ENCODE measurements around the gene ANKRD31.

DNA sequence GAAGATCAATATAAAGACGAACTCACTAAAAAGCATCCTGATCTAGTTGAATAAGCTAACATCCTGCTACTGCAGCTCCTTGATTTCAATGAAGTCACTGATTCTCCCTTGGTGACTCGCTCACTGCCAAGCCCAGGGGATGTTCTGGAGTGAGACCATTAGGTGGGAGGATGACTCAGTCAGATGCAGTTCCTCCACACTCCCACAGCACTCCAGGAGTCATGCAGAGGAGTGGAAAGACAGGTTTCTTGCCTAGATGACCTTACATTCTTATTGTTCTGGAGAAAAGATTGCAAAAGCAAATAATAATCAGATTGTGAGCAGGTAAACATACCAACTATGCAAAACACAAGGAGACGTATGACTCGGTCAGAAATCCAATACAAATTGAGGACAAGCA lies 199.6 kb downstream of the ANKRD31 start:
- TF ChIP-seq POLR2A (IDR thresholded peaks at IDR 0.05) (no peak), CTCF (IDR thresholded peaks at IDR 0.05) (no peak)

Measured in adrenal gland (tissue), 5 donors.